Breast epithelium (tissue), 3 donors: ENCODE results near the gene CHEK2.

Experiments
- POLR2A ChIP-seq: fragments of 450-650 bp; IDR thresholded peaks from one replicate; pipeline ENCODE4 v1.6.1; 2016; ENCODE audit warnings: antibody characterized with exemption, mild to moderate bottlenecking, moderate library complexity
- POLR2AphosphoS5 ChIP-seq, 3 donors: sonication (generic); formaldehyde crosslinking; IDR thresholded peaks; one replicate each; pipeline ENCODE4 v1.6.1; 2017; ENCODE audit warnings: antibody characterized with exemption in 3 of 3
- TF ChIP-seq, protein P1 (sequence below), 3 donors: fragments of 450-650 bp; IDR thresholded peaks; one replicate each; pipeline ENCODE4 v1.5.1; 2016 to 2017; ENCODE audit warnings: antibody characterized with exemption in 3 of 3, mild to moderate bottlenecking in 3 of 3, moderate library complexity in 3 of 3

DNA sequence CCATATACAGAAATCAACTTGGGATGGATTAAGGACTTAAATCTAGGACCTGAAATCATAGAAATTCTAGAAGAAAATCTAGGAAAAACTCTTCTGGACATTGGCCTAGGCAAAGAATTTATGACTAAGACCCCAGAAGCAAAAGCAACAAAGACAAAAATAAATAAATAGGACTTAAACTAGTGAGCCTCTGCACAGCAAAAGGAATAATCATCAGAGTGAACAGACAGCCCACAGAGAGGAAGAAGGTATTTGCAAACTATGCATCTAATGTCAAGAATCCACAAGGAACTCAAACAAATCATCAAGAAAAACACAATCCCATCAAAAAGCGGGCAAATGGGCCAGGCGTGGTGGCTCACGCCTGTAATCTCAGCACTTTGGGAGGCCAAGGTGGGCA is 94.4 kb downstream of the CHEK2 start:
- TF ChIP-seq POLR2A, result no peak
- TF ChIP-seq, protein P1, sequence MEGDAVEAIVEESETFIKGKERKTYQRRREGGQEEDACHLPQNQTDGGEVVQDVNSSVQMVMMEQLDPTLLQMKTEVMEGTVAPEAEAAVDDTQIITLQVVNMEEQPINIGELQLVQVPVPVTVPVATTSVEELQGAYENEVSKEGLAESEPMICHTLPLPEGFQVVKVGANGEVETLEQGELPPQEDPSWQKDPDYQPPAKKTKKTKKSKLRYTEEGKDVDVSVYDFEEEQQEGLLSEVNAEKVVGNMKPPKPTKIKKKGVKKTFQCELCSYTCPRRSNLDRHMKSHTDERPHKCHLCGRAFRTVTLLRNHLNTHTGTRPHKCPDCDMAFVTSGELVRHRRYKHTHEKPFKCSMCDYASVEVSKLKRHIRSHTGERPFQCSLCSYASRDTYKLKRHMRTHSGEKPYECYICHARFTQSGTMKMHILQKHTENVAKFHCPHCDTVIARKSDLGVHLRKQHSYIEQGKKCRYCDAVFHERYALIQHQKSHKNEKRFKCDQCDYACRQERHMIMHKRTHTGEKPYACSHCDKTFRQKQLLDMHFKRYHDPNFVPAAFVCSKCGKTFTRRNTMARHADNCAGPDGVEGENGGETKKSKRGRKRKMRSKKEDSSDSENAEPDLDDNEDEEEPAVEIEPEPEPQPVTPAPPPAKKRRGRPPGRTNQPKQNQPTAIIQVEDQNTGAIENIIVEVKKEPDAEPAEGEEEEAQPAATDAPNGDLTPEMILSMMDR (IDR thresholded peaks at IDR 0.05), result no peak
- no peak for TF ChIP-seq POLR2AphosphoS5 (IDR thresholded peaks at IDR 0.05)
